ENCODE results near the gene DIS3L2. TPM values are rescaled to one million over a fixed set of nuclear protein-coding genes. Genes with fewer than 3 reads are reported as not detected.

The DIS3L2 gene
- total RNA-seq, 1 experiment from 2014 or later: 39.1 TPM

DNA sequence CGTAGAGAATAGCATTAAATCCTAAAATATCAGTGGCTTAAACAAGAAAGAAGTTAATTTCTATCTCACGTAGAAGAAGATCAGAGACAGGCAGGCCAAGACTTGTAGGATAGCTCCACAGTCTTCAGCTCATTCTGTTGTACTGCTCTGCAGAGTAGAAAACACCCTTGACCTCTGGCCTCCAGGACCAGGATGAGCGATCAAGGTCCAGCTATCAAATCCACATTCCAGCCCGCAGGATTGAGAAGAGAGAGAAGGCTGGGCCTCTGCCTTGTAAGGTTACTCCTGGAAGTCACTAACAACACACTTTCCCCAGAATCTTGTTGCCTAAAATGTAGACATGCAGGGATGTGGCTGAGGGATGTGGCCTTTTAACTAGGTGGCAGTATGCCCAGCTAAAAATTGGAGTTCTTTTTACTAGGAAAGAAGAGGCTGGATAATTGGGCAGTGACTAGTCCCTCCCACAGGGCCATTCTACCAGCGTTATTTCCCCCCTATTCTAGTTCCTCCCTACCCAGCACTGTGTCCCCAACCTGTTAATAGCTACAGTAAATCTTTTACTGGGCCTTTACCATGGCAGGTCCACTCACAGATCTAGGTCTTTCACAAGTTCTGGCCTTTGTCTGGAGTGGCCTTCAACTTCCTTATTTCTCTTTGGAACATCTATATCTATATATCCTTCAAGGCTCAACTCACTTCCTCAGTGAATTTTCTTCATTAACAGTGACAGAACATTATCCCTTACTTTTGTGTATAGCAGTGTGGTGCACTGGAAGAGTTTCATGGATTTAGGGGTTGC is 165.0 kb downstream of the DIS3L2 start:
- H3K27me3 ChIP-seq (ENCODE audit: insufficient read depth, low read depth): no peaks in the 10 kb centered on the region
- H3K9me2 ChIP-seq (ENCODE audit: insufficient read depth): no peaks in the 10 kb centered on the region
- TF ChIP-seq CTCF (conservative IDR thresholded peaks at IDR 0.05) (no peak), EZH2 (IDR thresholded peaks at IDR 0.05; ENCODE audit: low read depth) (no peak)
- H3K27ac ChIP-seq: no peak overlapping the region
- H3K79me2 ChIP-seq (ENCODE audit: low read depth): no peaks in the 10 kb centered on the region
- no peak overlapping the region for H3K4me2 ChIP-seq
- DNase-seq: no peak
- no peaks in the 10 kb centered on the region for H3K4me1 ChIP-seq (replicated peaks; ENCODE audit: insufficient read depth)
- H3K36me3 ChIP-seq (ENCODE audit: low read depth): 0 out of 2 replicates have a peak, but pooled peaks cover 4% of the 10 kb centered on the region
- no peak overlapping the region for H2AFZ ChIP-seq
- no peaks in the 10 kb centered on the region for H3K9me3 ChIP-seq (ENCODE audit: insufficient read depth, low read depth)
- H4K20me1 ChIP-seq (ENCODE audit: insufficient read depth): no peaks in the 10 kb centered on the region
- POLR2A ChIA-PET (ENCODE audit: unreplicated experiment): no interaction called here
- H3K4me3 ChIP-seq: no peak overlapping the region
- CTCF ChIA-PET: no interaction called here
- no peaks in the 10 kb centered on the region for H3F3A ChIP-seq (ENCODE audit: insufficient read depth, low read depth)
- no TSS peak for BruUV-seq (replicated peaks)
- intact Hi-C loops (cut with micrococcal nuclease; ENCODE audit: unreplicated experiment): no loop called here

GRCh38 chr2:232129483-232129882 is 168.0 kb downstream of the DIS3L2 start:
- no peak overlapping the region for H2AFZ ChIP-seq
- no peaks in the 10 kb centered on the region for H3K9me3 ChIP-seq (ENCODE audit: insufficient read depth, low read depth)
- ChIA-PET CTCF (no interaction called here), POLR2A (ENCODE audit: unreplicated experiment) (no interaction called here)
- H3K4me2 ChIP-seq: no peak overlapping the region
- no peak overlapping the region for H3K4me3 ChIP-seq
- H3K9me2 ChIP-seq (ENCODE audit: insufficient read depth): no peaks in the 10 kb centered on the region
- DNase-seq: no peak
- intact Hi-C loops (cut with micrococcal nuclease; ENCODE audit: unreplicated experiment): no loop called here
- H3K4me1 ChIP-seq (replicated peaks; ENCODE audit: insufficient read depth): no peaks in the 10 kb centered on the region
- H3K27me3 ChIP-seq (ENCODE audit: insufficient read depth, low read depth): no peaks in the 10 kb centered on the region
- H3K27ac ChIP-seq: no peak overlapping the region
- H3F3A ChIP-seq (ENCODE audit: insufficient read depth, low read depth): no peaks in the 10 kb centered on the region
- 0 out of 2 replicates have a peak, but pooled peaks cover 4% of the 10 kb centered on the region for H3K36me3 ChIP-seq (ENCODE audit: low read depth)
- no TSS peak for BruUV-seq (replicated peaks)
- TF ChIP-seq CTCF (conservative IDR thresholded peaks at IDR 0.05) (no peak), EZH2 (IDR thresholded peaks at IDR 0.05; ENCODE audit: low read depth) (no peak)
- no peaks in the 10 kb centered on the region for H4K20me1 ChIP-seq (ENCODE audit: insufficient read depth)
- H3K79me2 ChIP-seq (ENCODE audit: low read depth): no peaks in the 10 kb centered on the region

DNA sequence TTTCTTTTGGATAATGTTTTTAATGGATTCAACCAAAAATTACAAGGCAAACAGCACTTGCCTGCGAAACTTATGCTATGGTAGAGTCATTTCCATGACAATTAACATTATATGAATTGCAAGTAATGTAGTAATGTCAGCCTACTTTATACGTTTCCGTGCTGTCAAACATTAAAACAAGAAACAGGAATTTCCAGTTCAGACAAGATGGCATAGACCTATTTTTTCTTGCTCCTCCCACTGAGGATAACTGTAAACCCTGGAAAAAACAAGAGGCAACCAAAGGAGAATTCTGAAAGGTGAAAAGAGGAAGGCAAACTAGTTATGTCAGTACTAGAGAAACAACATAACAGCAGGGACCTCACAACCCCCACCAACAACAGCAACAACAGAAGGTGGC is 170.7 kb downstream of the DIS3L2 start:
- intact Hi-C loops (cut with micrococcal nuclease; ENCODE audit: unreplicated experiment): no loop called here
- H3K4me3 ChIP-seq: no peak overlapping the region
- H3K36me3 ChIP-seq (ENCODE audit: low read depth): 0 out of 2 replicates have a peak, but pooled peaks cover 4% of the 10 kb centered on the region
- H3K79me2 ChIP-seq (ENCODE audit: low read depth): no peaks in the 10 kb centered on the region
- TF ChIP-seq CTCF (conservative IDR thresholded peaks at IDR 0.05) (no peak), EZH2 (IDR thresholded peaks at IDR 0.05; ENCODE audit: low read depth) (no peak)
- no peaks in the 10 kb centered on the region for H3K9me2 ChIP-seq (ENCODE audit: insufficient read depth)
- no peaks in the 10 kb centered on the region for H3F3A ChIP-seq (ENCODE audit: insufficient read depth, low read depth)
- BruUV-seq (replicated peaks): no TSS peak
- H3K4me1 ChIP-seq (replicated peaks; ENCODE audit: insufficient read depth): no peaks in the 10 kb centered on the region
- CTCF ChIA-PET: no interaction called here
- POLR2A ChIA-PET (ENCODE audit: unreplicated experiment): no interaction called here
- no peak overlapping the region for H3K27ac ChIP-seq
- no peaks in the 10 kb centered on the region for H4K20me1 ChIP-seq (ENCODE audit: insufficient read depth)
- no peaks in the 10 kb centered on the region for H3K27me3 ChIP-seq (ENCODE audit: insufficient read depth, low read depth)
- H2AFZ ChIP-seq: no peak overlapping the region
- no peaks in the 10 kb centered on the region for H3K9me3 ChIP-seq (ENCODE audit: insufficient read depth, low read depth)
- DNase-seq: no peak
- H3K4me2 ChIP-seq: no peak overlapping the region
